Measurements from ENCODE around the gene OSTN.

OSTN gene

DNA sequence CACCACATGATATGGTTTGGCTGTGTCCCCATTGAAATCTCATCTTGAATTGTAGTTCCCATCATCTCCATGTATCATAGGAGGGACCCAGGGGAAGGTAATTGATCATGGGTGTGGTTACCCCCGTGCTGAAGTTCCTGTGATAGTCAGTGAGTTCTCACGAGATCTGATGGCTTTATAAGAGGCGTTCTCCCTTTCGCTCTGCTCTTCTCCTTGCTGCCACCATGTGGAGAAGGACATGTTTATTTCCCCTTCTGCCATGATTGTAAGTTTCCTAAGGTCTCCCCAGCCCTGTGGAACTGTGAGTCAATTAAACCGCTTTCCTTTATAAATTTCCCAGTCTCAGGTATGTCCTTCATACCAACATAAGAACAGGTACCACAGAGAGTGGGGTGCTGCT lies 21.9 kb downstream of the OSTN start:
- H3K36me3 ChIP-seq: no peaks in the 10 kb centered on the region
- TF ChIP-seq, protein P1, sequence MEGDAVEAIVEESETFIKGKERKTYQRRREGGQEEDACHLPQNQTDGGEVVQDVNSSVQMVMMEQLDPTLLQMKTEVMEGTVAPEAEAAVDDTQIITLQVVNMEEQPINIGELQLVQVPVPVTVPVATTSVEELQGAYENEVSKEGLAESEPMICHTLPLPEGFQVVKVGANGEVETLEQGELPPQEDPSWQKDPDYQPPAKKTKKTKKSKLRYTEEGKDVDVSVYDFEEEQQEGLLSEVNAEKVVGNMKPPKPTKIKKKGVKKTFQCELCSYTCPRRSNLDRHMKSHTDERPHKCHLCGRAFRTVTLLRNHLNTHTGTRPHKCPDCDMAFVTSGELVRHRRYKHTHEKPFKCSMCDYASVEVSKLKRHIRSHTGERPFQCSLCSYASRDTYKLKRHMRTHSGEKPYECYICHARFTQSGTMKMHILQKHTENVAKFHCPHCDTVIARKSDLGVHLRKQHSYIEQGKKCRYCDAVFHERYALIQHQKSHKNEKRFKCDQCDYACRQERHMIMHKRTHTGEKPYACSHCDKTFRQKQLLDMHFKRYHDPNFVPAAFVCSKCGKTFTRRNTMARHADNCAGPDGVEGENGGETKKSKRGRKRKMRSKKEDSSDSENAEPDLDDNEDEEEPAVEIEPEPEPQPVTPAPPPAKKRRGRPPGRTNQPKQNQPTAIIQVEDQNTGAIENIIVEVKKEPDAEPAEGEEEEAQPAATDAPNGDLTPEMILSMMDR (IDR thresholded peaks at IDR 0.05; ENCODE audit: low read depth, low read length): no peak
- H3K27ac ChIP-seq: no peak overlapping the region
- H3K9me3 ChIP-seq (ENCODE audit: severe bottlenecking): no peaks in the 10 kb centered on the region
- H3K4me3 ChIP-seq (ENCODE audit: low read depth, low read length): no peak overlapping the region
- H3K27me3 ChIP-seq (ENCODE audit: insufficient read depth, low read depth, severe bottlenecking): no peaks in the 10 kb centered on the region
- DNase-seq: peak; percentile 7

DNA sequence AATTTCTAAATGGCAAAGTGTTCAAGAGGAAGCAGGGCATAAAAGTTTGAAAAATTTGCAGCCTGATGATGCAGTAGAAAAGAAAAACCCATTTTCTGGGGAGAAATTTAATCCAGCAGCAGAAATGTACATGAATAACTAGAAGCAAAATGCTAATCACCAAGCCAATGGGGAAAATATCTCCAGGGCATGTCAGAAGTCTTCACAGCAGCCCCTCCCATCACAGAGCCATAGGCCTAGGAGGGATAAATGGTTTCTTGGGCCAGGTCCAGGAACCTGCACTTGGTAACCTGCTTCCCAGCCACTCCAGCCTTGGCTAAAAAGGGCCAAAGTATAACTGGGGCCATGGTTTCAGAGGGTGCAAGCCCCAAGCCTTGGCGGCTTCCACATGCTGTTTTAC lies 22.6 kb downstream of the OSTN start:
- Histone ChIP-seq H3K9me3 (ENCODE audit: severe bottlenecking) (no peaks in the 10 kb centered on the region), H3K36me3 (no peaks in the 10 kb centered on the region), H3K27me3 (ENCODE audit: insufficient read depth, low read depth, severe bottlenecking) (no peaks in the 10 kb centered on the region), H3K27ac (no peak overlapping the region), H3K4me3 (ENCODE audit: low read depth, low read length) (no peak overlapping the region)
- TF ChIP-seq, protein P1 (IDR thresholded peaks at IDR 0.05; ENCODE audit: low read depth, low read length): no peak
- DNase-seq: no peak

DNA sequence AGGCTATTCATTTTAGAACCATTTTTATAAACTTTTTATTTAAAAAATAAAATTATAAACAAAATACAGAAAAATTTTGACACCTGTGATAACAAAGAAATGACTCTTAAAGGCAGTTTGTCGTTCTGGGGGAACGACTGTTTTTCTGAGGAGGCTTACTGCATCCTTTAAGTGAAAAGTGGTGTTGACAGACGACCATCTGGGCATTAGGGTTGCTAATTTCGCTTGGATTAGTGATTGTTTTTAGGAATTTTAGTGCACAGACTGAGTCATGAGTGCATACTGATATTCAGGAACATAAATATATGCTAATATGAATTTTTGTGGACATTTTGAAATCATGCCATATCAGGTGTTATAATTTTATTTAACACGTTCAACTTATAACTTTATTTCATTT lies 28.5 kb downstream of the OSTN start:
- no peaks in the 10 kb centered on the region for H3K27me3 ChIP-seq (ENCODE audit: insufficient read depth, low read depth, severe bottlenecking)
- H3K27ac ChIP-seq: no peak overlapping the region
- H3K36me3 ChIP-seq: no peaks in the 10 kb centered on the region
- no peak for DNase-seq
- TF ChIP-seq, protein P1 (IDR thresholded peaks at IDR 0.05; ENCODE audit: low read depth, low read length): no peak
- no peak overlapping the region for H3K4me3 ChIP-seq (ENCODE audit: low read depth, low read length)
- no peaks in the 10 kb centered on the region for H3K9me3 ChIP-seq (ENCODE audit: severe bottlenecking)

- Histone ChIP-seq H3K36me3 (no peaks in the 10 kb centered on the region), H3K27ac (no peak overlapping the region), H3K4me3 (ENCODE audit: low read depth, low read length) (no peak overlapping the region), H3K9me3 (ENCODE audit: severe bottlenecking) (no peaks in the 10 kb centered on the region), H3K27me3 (ENCODE audit: insufficient read depth, low read depth, severe bottlenecking) (no peaks in the 10 kb centered on the region)
- TF ChIP-seq, protein P1 (IDR thresholded peaks at IDR 0.05; ENCODE audit: low read depth, low read length): no peak
- DNase-seq: no peak
These were observed 35.2 kb downstream of the OSTN start for GRCh38 chr3:191234216-191234615.

DNA sequence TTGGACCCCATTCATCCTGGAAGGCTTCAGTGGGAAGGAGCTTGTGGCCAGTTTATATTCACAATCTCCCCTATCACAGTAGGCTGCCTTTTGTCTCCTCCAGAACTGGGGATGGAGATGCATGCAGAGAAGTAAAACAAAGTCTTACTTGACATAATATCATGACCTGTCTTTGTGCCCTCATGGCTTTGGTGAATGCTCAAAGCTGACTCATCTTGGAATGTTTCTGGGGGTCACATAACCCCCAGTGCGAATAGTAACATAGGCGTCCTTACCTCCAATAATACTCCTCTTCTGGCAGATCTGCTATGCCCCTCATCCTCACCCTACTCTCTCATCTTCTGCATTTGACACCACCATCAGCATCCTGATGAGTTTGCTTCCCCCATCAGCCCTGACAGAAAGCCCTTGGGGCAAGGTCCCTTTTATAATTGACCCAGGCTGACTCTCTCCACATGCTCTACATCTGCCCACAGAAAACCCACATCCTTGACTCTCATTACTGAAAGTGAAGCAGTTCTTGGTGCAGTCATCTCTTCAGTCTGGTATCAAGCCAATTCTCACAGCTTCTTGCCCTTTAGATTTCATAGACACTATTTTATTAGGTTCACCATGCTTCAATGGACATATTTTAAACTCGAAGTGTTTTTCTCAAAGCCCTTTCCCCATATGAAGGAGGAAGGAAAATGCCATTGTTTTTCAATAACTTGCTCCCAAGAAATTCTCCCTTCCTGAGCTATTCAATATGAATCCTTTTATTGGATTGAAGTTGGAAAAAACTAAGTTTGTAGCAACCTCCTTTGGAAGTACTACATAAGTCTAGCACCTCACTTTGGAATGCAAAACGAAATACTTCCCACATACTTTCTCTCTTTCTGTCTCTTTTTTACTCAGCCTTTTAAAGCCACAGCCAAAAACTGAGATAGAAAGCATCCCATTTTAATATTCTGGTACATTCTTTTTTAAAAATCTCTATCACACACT lies 36.6 kb downstream of the OSTN start:
- Histone ChIP-seq H3K27ac (no peak overlapping the region), H3K36me3 (no peaks in the 10 kb centered on the region), H3K9me3 (ENCODE audit: severe bottlenecking) (no peaks in the 10 kb centered on the region), H3K4me3 (ENCODE audit: low read depth, low read length) (no peak overlapping the region), H3K27me3 (ENCODE audit: insufficient read depth, low read depth, severe bottlenecking) (no peaks in the 10 kb centered on the region)
- TF ChIP-seq, protein P1 (IDR thresholded peaks at IDR 0.05; ENCODE audit: low read depth, low read length): no peak
- no peak for DNase-seq

All from WERI-Rb-1 (cell line).